GM19468 (cell line): ENCODE results near the gene TOPORS.
"Not testable (repeated sequence)": the region's sequence is repeated elsewhere in the genome, so short reads cannot be mapped to it uniquely, and the experiment has no call there.

ENCODE experiments used
- ATAC-seq: cut with Tn5 transposase; IDR thresholded peaks from one replicate; pipeline ENCODE4 v1.9.1; 2021; ENCODE audit warnings: mild to moderate bottlenecking, moderate library complexity, moderate number of reproducible peaks; ENCODE audit not compliant: unreplicated experiment; ENCODE audit errors: extremely low read depth

The TOPORS gene

DNA sequence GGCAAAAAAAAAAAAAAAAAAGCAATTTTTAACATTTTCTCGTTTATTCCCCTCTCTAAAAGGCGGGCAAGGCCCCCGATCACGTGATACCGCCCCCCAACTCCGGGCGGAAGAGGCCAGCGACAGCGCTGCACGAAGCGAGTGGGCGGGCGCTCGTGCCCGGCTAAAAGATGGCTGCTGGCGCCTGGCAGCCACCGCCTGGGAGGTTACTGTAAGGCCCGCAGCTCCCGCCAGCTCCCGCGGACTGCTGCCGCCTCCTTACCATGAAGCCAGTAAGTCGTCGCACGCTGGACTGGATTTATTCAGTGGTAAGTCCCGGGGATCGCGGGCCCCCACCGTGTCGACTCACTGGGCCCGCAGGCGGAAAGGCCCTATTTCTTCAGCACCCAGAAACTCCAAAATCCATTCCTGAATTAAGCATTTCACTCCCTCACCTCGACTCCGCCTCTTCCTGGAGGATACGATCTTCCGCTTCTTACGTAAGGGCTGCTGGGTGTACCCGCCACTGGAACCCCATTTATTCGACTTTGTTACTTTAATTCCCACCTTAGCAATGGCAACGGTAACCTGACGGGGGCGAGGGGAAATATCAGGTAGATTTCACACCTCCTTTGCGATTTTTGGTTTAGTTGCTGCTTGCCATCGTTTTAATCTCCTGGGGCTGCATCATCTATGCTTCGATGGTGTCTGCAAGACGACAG, at the start of gene TOPORS, which contains the start of gene SMIM27:
Gene TOPORS, minus strand, starts transcription at position 415 of the 701 bp plus-strand sequence. Its CDS starts 150 bp downstream, at position 265.
Gene SMIM27, plus strand, starts transcription at position 156 of the 701 bp plus-strand sequence. Its CDS starts 108 bp downstream, at position 264.
- peak; percentile 77 for ATAC-seq

DNA sequence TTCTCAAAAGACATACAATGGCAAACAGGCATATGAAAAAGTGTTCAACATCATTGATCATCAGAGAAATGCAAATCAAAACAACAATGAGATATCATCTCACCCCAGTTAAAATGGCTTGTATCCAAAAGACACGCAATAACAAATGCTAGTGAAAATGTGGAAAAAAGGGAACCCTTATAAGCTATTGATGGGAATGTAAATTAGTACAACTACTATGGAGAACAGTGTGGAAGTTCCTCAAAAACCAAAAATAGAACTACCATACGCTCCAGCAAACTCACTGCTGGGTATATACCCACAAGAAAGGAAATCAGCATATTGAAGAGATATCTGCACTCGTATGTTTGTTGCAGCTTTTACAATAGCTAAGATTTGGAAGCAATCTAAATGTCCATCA, 46.6 kb upstream of the TOPORS start:
- not testable (repeated sequence) for ATAC-seq

DNA sequence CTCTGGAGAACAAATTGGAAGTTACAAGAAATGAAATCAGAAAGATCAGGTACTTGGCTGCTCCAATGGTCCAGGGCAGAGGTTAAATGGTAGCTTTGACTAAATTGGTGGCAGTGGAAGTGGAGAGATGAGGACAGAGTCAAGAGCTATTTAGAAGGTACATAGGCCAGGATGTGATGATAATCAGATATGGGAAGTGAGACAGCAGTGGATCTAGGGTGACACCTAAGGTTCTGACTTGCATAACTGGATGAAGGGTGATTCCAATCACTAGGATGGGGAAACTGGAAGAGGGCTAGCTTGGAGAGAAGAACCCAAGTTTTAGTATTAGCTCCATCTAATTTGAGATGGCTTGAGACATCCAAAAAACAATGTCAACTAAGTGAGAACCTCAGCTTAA, 44.5 kb upstream of the TOPORS start:
- ATAC-seq: no peak

DNA sequence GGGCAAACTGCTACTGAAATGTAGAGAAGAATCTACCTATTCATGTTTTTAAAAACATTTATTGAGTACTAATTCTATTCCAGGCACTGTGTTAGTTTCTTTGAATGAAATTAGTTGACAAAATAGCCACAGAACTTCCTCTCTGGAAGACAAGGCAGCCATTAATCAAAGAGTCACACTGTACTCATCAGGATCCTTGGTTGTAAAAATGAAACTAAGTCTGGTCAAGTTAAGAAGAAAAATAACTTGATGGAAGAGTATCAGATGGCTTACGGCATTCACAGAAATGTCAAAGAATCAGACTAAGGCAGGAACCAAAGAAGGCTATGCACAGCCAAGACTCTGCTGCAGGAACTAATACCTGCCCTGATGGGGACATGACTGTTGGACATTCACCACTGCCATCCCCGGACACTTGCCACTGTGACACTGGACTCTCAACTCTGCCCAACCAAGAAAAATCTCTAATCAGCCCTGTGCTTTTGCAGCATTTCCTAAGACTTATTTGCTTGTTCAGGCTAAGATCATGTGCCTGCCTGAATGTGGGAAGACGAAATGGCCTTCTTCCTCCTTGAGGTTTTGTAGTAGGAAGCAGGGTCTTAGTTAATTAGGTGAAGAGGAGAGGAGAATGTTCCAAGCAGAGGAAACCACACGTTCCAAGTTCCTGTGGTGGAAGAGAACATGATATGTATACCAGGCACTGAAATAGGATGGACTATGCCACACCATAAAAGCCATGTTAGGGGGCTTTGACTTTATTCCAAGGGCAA, 43.9 kb upstream of the TOPORS start:
- no peak for ATAC-seq

DNA sequence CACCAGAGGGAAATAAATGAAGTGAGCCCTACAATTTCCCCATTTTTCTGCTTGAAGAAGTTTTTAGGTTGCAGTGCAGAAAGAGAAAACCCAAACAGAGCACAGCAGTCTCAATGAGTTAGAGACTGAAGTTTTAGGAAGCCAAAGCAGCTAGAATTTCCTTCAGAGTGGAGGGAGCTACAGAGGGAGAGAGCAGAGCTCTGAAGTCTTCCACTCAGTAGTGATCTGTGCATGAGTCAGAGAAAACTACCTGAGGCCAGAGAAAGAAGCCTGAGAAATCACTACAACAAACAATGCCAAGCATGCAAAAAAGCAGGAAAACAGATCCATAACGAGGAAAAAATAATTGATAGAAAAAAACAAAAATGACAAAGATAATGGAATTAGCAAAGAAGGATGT, 38.5 kb upstream of the TOPORS start:
- no peak for ATAC-seq

DNA sequence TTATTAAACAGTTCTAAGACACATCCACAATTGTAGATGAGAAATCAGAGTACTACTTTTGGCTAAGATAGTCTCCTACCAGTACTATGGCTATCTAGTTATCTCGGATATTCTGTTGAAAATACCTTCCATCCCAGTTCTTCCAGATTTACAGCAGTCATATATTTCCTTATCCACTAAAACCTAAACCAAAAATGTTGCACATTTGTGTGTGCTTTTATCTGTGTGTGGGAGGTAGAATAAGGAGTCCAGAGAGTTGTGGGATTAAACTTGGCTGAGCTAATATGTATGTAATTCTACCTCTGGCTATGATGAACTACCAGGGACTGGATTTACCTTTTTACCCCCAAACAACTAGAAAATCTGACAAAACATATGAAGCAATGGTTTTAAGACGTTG, 38.1 kb upstream of the TOPORS start:
- ATAC-seq: no peak

DNA sequence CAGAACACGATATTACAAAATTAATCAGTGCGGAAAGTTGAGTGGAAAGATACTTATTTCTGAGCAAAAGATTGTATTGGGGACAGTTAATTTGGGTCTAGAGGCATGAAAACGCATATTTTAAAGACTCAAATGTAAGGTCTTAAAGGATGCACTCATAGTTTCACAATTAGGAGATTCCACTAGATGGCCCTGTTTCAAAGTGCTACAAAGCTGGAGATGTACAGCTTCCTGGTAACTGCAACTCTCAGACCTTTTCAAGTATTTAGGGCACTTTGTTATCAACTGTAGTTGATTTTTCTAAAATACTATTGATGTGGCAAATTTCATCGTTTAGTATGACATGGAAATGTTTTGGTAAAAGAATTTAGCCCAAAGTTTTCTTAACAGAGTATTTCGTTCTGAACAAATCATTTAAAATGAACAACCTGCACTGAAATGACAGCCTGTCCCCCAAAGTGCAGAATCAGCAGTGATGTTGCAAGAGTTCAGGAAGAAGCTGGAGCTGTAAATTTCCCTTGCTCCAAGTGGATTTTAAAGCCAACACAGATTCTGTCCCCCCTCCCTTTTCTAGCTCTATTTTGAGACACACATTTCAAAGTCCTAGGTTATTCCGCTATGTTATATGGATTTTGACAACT, 36.8 kb upstream of the TOPORS start:
- no peak for ATAC-seq

DNA sequence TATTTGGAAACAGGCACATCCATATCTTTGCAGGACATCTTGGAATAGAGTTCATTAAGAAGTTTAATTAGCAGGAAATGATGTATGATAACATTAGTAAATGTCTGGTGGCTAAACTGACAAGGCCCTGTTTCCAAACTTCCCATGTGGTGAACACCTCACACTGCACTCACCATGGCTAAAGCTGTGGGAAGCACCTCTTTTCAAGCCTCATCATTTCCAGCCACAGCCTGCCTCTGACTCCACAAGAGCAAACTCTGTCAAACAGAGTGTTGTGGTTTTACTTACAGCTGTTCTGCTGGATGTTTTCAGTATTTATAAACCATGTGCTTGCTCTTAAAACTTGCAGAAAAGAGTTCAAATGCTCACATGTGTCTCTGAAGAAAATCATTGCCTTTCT, 35.5 kb upstream of the TOPORS start:
- no peak for ATAC-seq

DNA sequence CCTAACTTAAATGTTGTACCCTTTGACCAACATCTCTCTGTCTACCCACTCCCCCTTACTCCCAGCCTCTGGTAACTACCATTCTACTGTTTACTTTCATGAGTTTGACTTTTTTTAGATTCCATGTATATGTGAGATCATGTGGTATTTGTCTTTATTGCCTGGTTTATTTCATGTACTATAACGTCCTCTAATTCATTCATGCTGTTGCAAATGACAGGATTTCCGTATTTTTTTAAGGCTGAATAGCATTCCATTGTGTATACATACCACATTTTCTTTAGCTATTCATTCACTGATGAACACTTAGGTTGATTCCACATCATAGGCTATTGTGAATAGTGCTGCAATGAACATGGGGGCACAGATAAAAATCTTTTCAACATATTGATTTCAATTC, 32.4 kb upstream of the TOPORS start:
- ATAC-seq: no peak

DNA sequence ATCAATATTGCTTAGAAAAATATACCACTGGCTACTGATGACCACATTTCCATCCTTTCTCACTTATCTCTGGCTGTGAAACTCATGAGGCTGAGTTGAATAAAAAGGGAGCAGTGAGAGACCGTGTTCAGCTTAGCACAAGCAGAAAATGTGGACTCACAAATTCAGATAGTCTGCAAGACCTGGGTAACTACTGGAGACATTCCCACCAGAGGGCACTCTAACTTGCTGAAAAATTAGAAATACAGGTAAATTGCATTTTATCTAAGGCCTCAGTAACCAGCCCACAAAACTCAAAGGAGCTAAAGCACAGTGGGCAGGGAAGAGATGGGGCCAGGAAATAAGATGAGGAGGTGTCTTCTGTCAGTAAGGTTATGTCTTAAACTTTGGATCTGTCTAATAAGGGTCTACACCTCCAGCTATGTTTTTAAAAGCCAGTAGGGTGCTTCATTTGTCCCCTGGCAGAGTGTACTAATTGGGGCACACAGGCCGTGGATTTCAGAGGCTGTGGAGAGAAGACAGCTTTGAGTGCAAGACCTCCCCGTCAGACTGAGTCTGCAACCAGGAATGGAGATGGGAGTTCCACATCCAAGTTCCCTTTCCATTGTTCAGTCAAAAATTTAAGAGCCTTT, 29.2 kb upstream of the TOPORS start:
- ATAC-seq: no peak

DNA sequence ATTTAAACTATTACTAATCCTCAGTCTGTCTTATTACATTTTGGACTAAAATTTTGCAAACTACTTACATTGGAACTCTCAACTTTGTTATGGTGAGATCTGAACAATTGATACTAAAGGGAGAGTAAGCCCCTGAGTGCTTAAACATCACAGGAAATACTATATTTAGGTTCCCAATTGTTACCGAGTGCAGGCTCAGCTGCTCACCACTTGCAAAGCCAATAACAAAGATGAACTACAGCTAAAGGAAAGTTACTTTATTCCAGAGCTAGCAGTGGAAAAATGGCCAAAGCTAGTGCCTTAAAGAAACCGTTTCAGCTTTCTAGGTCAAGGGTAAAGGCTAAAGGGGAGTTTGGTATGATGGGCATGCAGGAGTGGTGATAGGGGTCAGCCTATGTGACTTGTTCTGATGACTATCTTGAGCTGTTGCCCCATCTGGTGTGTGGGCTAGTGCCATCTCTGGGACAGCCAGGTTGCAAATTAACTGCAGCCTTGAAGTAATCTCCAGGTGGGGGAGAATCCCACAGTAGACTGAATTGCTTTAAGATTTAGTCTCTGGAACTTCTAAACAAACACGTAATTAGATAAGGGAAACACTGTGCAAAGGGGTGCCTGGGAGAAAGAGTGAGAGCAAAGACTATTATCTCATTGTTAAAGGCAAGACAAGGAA, 28.4 kb upstream of the TOPORS start:
- no peak for ATAC-seq

DNA sequence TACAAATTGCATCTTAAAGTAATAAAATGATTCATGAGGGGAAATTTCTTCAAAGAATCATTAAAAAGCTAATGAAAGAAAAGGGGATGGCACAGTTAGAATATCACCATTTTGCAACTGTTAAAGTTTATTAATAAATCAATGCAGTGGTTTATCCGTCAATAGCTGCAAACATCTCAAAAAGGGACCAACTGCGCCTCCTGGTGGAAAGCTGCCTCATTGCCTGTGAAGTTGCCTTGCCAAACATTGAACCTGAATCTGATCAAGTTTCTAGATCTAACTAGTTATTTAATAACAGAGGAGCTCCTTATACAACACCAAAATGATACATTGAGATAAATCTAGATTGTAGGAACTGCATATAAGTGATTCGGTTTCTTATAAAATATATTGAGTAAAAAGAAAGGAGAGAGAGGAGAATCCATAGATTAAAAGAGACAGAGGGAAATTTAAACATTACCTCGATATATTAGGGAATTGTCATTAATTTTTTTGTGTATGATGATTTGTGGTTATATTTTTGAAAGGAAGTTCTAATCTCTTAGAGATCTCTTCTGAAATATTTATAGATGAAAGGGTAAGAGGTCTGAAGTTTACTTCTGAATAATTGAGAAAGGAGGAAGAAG, 27.4 kb upstream of the TOPORS start:
- no peak for ATAC-seq

DNA sequence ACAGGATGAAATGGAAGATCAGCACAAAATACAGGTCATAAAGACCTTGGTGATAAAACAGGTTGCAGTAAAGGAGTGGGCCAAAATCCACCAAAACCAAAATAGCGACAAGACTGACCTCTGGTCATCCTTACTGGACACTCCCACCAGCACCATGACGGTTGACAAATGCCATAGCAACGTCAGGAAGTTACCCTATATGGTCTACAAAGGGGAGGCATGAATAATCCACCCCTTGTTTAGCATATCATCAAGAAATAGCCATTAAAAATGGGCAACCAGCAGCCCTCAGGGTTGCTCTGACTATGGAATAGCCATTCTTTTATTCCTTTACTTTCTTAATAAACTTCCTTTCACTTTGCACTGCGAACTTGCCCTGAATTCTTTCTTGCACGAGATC, 26.6 kb upstream of the TOPORS start:
- no peak for ATAC-seq

DNA sequence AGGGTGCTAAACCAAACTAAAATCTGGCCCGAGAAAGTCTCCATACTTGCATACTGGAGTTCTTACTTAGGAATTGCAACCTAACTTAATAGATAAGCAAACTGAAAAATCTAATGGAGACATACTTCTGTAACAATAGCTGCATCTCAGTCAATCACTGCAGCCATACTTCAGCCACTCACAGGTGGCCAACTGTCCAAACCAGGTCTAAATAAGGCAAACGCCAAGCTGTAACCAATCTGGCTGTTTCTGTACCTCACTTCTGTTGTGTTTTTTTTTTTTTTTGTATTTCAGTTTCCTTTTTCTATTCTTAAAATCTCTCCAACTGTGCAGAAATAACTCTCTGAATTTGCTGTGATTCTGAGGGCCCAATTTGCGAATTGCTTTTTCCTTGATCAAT, 24.9 kb upstream of the TOPORS start:
- ATAC-seq: no peak

DNA sequence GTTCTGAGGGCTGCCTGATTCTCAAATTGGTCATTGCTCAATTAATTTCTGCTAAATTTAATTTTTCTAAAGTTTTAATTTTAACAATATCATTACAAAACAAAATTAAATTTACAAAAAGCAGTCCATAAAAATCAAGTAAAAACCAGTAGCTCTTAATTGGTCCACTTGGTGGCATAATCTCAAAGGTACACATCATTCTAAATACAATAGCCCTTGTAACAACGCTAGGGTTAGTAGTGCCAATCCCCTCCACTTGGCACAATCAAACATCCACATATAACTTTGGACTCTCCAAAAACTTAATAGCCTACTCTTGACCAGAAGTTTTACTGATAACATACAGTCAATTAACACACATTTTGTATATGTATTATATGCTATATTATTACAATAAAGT, 22.5 kb upstream of the TOPORS start:
- ATAC-seq: no peak

DNA sequence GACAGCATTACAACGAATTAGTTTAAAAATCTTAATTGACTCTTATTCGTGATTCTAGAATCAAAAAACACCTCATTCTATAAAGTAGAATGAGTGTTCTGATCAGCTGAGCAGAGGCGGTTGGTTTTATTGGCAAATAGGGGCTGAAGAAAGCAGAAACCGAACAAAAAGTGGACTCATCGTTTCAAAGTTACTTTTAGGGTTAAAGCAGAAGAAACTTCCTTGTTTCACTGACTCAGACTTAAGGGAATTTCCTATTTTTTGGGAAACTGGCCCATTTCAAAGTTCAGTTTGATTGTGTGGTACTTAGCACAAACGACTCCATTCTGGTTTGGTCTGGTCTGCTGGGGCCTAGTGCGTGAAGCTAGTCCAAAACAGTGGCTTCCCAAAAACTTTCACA, 21.4 kb upstream of the TOPORS start:
- no peak for ATAC-seq

DNA sequence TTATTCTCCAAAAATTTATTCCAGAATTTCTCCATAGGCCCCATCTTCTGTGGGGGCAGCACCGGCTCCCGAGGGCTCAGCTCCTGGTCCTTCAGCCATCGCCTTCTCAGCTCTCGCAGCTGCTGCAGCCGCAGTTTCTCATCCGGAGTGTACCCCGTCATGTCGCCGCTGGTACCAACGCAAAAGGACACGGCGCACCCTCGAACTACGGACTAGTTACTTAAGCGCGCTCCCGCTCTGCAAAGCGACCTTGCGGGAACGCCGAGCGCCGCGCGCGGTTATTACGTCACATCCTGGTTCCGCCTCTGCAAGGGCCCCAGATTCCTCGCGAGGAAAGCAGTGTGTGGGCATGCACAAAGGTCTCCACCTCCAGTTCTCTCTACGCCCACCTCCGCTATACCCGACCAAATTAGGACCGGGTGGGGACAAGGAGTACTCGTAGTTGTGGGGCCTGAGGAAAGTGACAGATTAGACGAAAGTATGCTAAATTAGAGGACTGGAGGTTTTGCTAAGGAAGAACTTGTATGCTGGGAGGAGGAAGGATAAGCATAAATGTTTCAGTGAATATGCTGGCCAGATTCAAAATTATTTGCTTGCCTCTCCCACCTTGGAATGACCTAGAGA, 20.6 kb upstream of the TOPORS start, which contains the start of gene NDUFB6:
Gene NDUFB6, minus strand, starts transcription at position 260 of the 624 bp plus-strand sequence. Its CDS starts 99 bp downstream, at position 161.
- peak; percentile 92 for ATAC-seq

DNA sequence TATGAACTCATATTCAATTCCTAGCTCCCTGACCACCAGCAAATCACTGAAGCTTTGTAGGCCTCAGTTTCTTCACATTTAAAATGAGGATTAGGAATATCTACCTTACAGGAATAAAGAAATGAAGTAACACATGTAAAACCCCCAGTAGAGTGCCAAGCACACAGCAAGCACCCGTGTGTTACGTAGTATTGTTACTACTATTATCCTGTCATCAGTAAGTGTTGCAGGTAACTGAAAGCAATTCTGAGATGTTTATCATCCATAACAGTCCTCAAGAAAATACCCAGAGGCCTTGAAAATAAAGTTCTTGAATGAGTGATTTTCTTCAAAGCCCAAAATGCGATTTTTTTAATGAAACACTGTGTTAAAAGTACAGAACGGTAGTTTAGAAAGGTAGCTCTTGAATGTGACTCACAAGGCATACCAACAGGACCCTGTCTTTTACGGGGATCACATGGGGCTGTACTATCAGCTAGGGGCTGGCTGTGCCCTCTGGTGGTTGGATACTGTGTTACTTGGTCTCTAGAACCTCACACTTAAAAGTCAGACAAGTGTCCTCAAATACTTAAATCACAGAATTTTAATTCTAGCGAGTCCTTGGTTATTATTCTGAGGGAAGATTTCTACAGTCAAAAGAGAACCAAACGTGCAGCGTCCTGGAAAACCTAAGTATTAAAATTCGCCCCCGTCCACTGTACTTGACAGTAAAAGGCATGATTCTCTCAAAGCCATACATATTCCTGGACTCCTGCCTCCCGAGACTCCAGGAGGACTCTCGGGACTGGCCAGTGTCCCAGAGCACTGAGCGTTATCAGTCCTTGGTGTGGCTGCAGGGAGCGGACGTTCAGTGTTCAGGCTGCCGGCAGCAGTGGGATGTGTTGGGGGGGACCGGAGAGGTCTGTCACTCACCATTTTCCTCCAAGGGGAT, 19.8 kb upstream of the TOPORS start:
- peak; percentile 75 for ATAC-seq
